ENCODE data around the gene LYPD4. TPM values are rescaled to one million over a fixed set of nuclear protein-coding genes. Genes with fewer than 3 reads are reported as not detected.

The LYPD4 gene
- polyA plus RNA-seq, 3 donors, result not detected

GRCh38 chr19:41860419-41861115 lies 16.1 kb upstream of the LYPD4 start:
- 0 to 1% (median 0%) methylated on average over 42 to 45 of the region's 45 CpGs for WGBS, 3 donors
- H3K27ac ChIP-seq (ENCODE audit: low read depth, low read length), result peak overlapping the region; percentile 71

- 0% methylated on average over 68 to 76 of the region's 76 CpGs for WGBS, 3 donors
- H3K27ac ChIP-seq (ENCODE audit: low read depth, low read length), result peak within 1 kb of the TSS; percentile 71
These were observed 15.3 kb upstream of the LYPD4 start, which contains the start of gene RPS19 for GRCh38 chr19:41859618-41860418. TSS of gene RPS19 (plus strand) at chr19:41860255. CDS start at chr19:41860775, 520 bp downstream.

- no peak overlapping the region for H3K27ac ChIP-seq (ENCODE audit: low read depth, low read length)
- 0 to 6% (median 2%) methylated on average over 8 of the region's 8 CpGs for WGBS, 3 donors
These were observed 14.7 kb upstream of the LYPD4 start for GRCh38 chr19:41859213-41859617.

GRCh38 chr19:41853768-41854167 lies 9.3 kb upstream of the LYPD4 start:
- no peak overlapping the region for H3K27ac ChIP-seq (ENCODE audit: low read depth, low read length)
- 46 to 56% (median 48%) methylated on average over 2 of the region's 2 CpGs for WGBS, 3 donors

GRCh38 chr19:41853344-41853743 lies 8.9 kb upstream of the LYPD4 start:
- 40 to 83% (median 68%) methylated on average over 2 of the region's 2 CpGs for WGBS, 3 donors
- no peak overlapping the region for H3K27ac ChIP-seq (ENCODE audit: low read depth, low read length)

- WGBS, 3 donors, result 38 to 47% (median 39%) methylated on average over 4 of the region's 4 CpGs
These were observed 7.0 kb upstream of the LYPD4 start for GRCh38 chr19:41851456-41851855.

GRCh38 chr19:41850381-41850780 lies 5.9 kb upstream of the LYPD4 start:
- WGBS, 3 donors, result 62 to 69% (median 66%) methylated on average over 5 of the region's 5 CpGs
- H3K27ac ChIP-seq (ENCODE audit: low read depth, low read length), result no peak overlapping the region

More at GRCh38 chr19:41851456-41851855, 7.0 kb upstream of the LYPD4 start:
- no peak overlapping the region for H3K27ac ChIP-seq (ENCODE audit: low read depth, low read length)

GRCh38 chr19:41849067-41849466 lies 4.6 kb upstream of the LYPD4 start:
- H3K27ac ChIP-seq (ENCODE audit: low read depth, low read length), result no peak overlapping the region
- 67 to 84% (median 81%) methylated on average over 2 of the region's 2 CpGs for WGBS, 3 donors

GRCh38 chr19:41848666-41849065 lies 4.2 kb upstream of the LYPD4 start:
- no peak overlapping the region for H3K27ac ChIP-seq (ENCODE audit: low read depth, low read length)
- WGBS, 3 donors, result 80 to 86% (median 83%) methylated on average over 6 of the region's 6 CpGs

GRCh38 chr19:41847351-41848105 lies 3.0 kb upstream of the LYPD4 start:
- no peak overlapping the region for H3K27ac ChIP-seq (ENCODE audit: low read depth, low read length)
- 85 to 92% (median 90%) methylated on average over 19 of the region's 19 CpGs for WGBS, 3 donors

GRCh38 chr19:41845051-41845590 lies 638 bp upstream of the LYPD4 start:
- 86 to 90% (median 89%) methylated on average over 23 of the region's 23 CpGs for WGBS, 3 donors
- no peak overlapping the region for H3K27ac ChIP-seq (ENCODE audit: low read depth, low read length)

- H3K27ac ChIP-seq (ENCODE audit: low read depth, low read length), result no peak within 1 kb of the TSS
- WGBS, 3 donors, result 98 to 100% (median 100%) methylated on average over 3 of the region's 3 CpGs
These were observed 343 bp upstream of the LYPD4 start, which contains the start of gene DMRTC2 for GRCh38 chr19:41845001-41845050. TSS of gene DMRTC2 (plus strand) at chr19:41845042. CDS start at chr19:41847429, 2,387 bp downstream.

GRCh38 chr19:41843371-41843770 lies 1.1 kb downstream of the LYPD4 start:
- H3K27ac ChIP-seq (ENCODE audit: low read depth, low read length), result no peak overlapping the region
- 46 to 60% (median 58%) methylated on average over 7 of the region's 7 CpGs for WGBS, 3 donors

GRCh38 chr19:41839211-41839610 lies 5.3 kb downstream of the LYPD4 start:
- no peak overlapping the region for H3K27ac ChIP-seq (ENCODE audit: low read depth, low read length)
- 43 to 70% (median 58%) methylated on average over 2 of the region's 2 CpGs for WGBS, 3 donors

GRCh38 chr19:41837981-41838708 lies 6.3 kb downstream of the LYPD4 start:
- 44 to 61% (median 56%) methylated on average over 13 of the region's 13 CpGs for WGBS, 3 donors

GRCh38 chr19:41821003-41821735 lies 23.3 kb downstream of the LYPD4 start:
- H3K27ac ChIP-seq (ENCODE audit: low read depth, low read length), result no peak overlapping the region
- WGBS, 3 donors, result 32 to 38% (median 37%) methylated on average over 12 of the region's 12 CpGs

More at GRCh38 chr19:41837981-41838708, 6.3 kb downstream of the LYPD4 start:
- no peak overlapping the region for H3K27ac ChIP-seq (ENCODE audit: low read depth, low read length)

- WGBS, 3 donors, result 25 to 75% (median 65%) methylated on average over 2 of the region's 2 CpGs
- no peak overlapping the region for H3K27ac ChIP-seq (ENCODE audit: low read depth, low read length)
These were observed 27.7 kb downstream of the LYPD4 start for GRCh38 chr19:41816761-41817160.

- H3K27ac ChIP-seq (ENCODE audit: low read depth, low read length), result no peak overlapping the region
- WGBS, 3 donors, result 66 to 76% (median 68%) methylated on average over 4 of the region's 4 CpGs
These were observed 29.2 kb downstream of the LYPD4 start for GRCh38 chr19:41815301-41815700.
